ENCODE results near the gene ITPR1. TPM values are rescaled to one million over a fixed set of nuclear protein-coding genes. Genes with fewer than 3 reads are reported as not detected.

Gene ITPR1
- total RNA-seq, 1 experiment from 2014 or later, result 11.3 TPM

GRCh38 chr3:4509043-4509442 lies 15.9 kb downstream of the ITPR1 start:
- Histone ChIP-seq H3K79me2 (ENCODE audit: low read depth) (no peaks in the 10 kb centered on the region), H4K20me1 (ENCODE audit: insufficient read depth) (no peaks in the 10 kb centered on the region), H3K4me1 (replicated peaks; ENCODE audit: insufficient read depth) (no peaks in the 10 kb centered on the region), H3K27me3 (ENCODE audit: insufficient read depth, low read depth) (no peaks in the 10 kb centered on the region), H3K4me2 (no peak overlapping the region), H3F3A (ENCODE audit: insufficient read depth, low read depth) (no peaks in the 10 kb centered on the region), H3K4me3 (no peak overlapping the region), H3K36me3 (ENCODE audit: low read depth) (no peaks in the 10 kb centered on the region), H3K9me2 (ENCODE audit: insufficient read depth) (no peaks in the 10 kb centered on the region), H2AFZ (no peak overlapping the region), H3K9me3 (ENCODE audit: insufficient read depth, low read depth) (no peaks in the 10 kb centered on the region), H3K27ac (no peak overlapping the region)
- no TSS peak for BruUV-seq (replicated peaks)
- intact Hi-C loops (cut with micrococcal nuclease; ENCODE audit: unreplicated experiment), result no loop called here
- TF ChIP-seq EZH2 (IDR thresholded peaks at IDR 0.05; ENCODE audit: low read depth) (no peak), CTCF (conservative IDR thresholded peaks at IDR 0.05) (no peak)
- POLR2A ChIA-PET (ENCODE audit: unreplicated experiment), result interaction anchor here (0.6 kb wide), 1 partner anchor 17 kb away, joined by 3 read pairs; no protein-coding TSS in a partner anchor
- CTCF ChIA-PET, result no interaction called here
- no peak for DNase-seq

- BruUV-seq (replicated peaks), result no TSS peak
- Histone ChIP-seq H3K4me3 (no peak overlapping the region), H3K4me1 (replicated peaks; ENCODE audit: insufficient read depth) (no peaks in the 10 kb centered on the region), H3K9me2 (ENCODE audit: insufficient read depth) (no peaks in the 10 kb centered on the region), H3F3A (ENCODE audit: insufficient read depth, low read depth) (no peaks in the 10 kb centered on the region), H3K9me3 (ENCODE audit: insufficient read depth, low read depth) (no peaks in the 10 kb centered on the region), H4K20me1 (ENCODE audit: insufficient read depth) (no peaks in the 10 kb centered on the region), H3K36me3 (ENCODE audit: low read depth) (no peaks in the 10 kb centered on the region), H3K27me3 (ENCODE audit: insufficient read depth, low read depth) (no peaks in the 10 kb centered on the region), H3K27ac (no peak overlapping the region), H2AFZ (no peak overlapping the region), H3K4me2 (no peak overlapping the region), H3K79me2 (ENCODE audit: low read depth) (no peaks in the 10 kb centered on the region)
- TF ChIP-seq EZH2 (IDR thresholded peaks at IDR 0.05; ENCODE audit: low read depth) (no peak), CTCF (conservative IDR thresholded peaks at IDR 0.05) (no peak)
- intact Hi-C loops (cut with micrococcal nuclease; ENCODE audit: unreplicated experiment), result no loop called here
- CTCF ChIA-PET, result no interaction called here
- no peak for DNase-seq
- POLR2A ChIA-PET (ENCODE audit: unreplicated experiment), result no interaction called here
Observed at GRCh38 chr3:4509983-4510755, 17.0 kb downstream of the ITPR1 start.

GRCh38 chr3:4511491-4512262 lies 18.5 kb downstream of the ITPR1 start:
- H2AFZ ChIP-seq, result no peak overlapping the region
- ChIA-PET POLR2A (ENCODE audit: unreplicated experiment) (no interaction called here), CTCF (no interaction called here)
- H4K20me1 ChIP-seq (ENCODE audit: insufficient read depth), result no peaks in the 10 kb centered on the region
- no peaks in the 10 kb centered on the region for H3K79me2 ChIP-seq (ENCODE audit: low read depth)
- H3K4me2 ChIP-seq, result no peak overlapping the region
- H3F3A ChIP-seq (ENCODE audit: insufficient read depth, low read depth), result no peaks in the 10 kb centered on the region
- no peaks in the 10 kb centered on the region for H3K9me3 ChIP-seq (ENCODE audit: insufficient read depth, low read depth)
- DNase-seq, result no peak
- no peaks in the 10 kb centered on the region for H3K36me3 ChIP-seq (ENCODE audit: low read depth)
- no TSS peak for BruUV-seq (replicated peaks)
- no peak overlapping the region for H3K4me3 ChIP-seq
- H3K4me1 ChIP-seq (replicated peaks; ENCODE audit: insufficient read depth), result no peaks in the 10 kb centered on the region
- intact Hi-C loops (cut with micrococcal nuclease; ENCODE audit: unreplicated experiment), result no loop called here
- no peaks in the 10 kb centered on the region for H3K9me2 ChIP-seq (ENCODE audit: insufficient read depth)
- no peak for TF ChIP-seq CTCF (conservative IDR thresholded peaks at IDR 0.05)
- TF ChIP-seq EZH2 (IDR thresholded peaks at IDR 0.05; ENCODE audit: low read depth), result no peak
- H3K27me3 ChIP-seq (ENCODE audit: insufficient read depth, low read depth), result no peaks in the 10 kb centered on the region
- no peak overlapping the region for H3K27ac ChIP-seq

Data from PC-9 (cell line).